MM.1S (cell line): Measurements from ENCODE around the gene MYH7B.

Experiments used
- EZH2 ChIP-seq: fragments of 300-600 bp; sonication (generic); optimal IDR thresholded peaks from 2 replicates; pipeline ENCODE3; 2017; ENCODE audit warnings: low read depth, mild to moderate bottlenecking, antibody characterized with exemption, low read length, mixed read lengths
- EZH2phosphoT487 ChIP-seq: fragments of 300-600 bp; sonication (generic); IDR thresholded peaks from 2 replicates; pipeline ENCODE4 v1.6.1; 2018; ENCODE audit warnings: antibody characterized with exemption, low read length
- TF ChIP-seq, protein P1 (sequence below): fragments of 300-600 bp; sonication (generic); IDR thresholded peaks from 2 replicates; pipeline ENCODE4 v1.5.1; 2016; ENCODE audit warnings: antibody characterized with exemption, low read length, mixed read lengths

DNA sequence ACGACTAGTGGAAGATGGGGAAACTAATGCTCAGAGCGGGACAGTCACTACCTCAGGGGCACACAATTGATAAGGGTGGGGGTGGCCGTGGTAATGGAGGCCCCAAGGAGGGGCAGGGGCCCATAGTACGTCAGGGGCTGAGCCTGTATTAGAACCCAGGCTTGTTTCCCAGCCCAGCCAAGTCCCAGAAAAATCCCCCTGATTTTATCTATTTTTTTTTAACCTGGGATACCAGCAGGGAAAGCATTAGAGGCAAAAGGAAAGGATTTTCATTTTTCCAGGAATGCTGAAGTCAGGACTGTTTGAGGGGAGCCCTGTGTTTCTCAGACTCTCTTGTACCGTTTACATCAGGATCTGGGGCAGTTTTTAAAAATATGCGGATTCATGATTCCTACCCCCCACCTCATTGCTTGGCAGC is 382 bp downstream of the MYH7B start:
- TF ChIP-seq EZH2, result no peak
- TF ChIP-seq, protein P1, sequence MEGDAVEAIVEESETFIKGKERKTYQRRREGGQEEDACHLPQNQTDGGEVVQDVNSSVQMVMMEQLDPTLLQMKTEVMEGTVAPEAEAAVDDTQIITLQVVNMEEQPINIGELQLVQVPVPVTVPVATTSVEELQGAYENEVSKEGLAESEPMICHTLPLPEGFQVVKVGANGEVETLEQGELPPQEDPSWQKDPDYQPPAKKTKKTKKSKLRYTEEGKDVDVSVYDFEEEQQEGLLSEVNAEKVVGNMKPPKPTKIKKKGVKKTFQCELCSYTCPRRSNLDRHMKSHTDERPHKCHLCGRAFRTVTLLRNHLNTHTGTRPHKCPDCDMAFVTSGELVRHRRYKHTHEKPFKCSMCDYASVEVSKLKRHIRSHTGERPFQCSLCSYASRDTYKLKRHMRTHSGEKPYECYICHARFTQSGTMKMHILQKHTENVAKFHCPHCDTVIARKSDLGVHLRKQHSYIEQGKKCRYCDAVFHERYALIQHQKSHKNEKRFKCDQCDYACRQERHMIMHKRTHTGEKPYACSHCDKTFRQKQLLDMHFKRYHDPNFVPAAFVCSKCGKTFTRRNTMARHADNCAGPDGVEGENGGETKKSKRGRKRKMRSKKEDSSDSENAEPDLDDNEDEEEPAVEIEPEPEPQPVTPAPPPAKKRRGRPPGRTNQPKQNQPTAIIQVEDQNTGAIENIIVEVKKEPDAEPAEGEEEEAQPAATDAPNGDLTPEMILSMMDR, result no peak
- TF ChIP-seq EZH2phosphoT487, result no peak
